Measurements from ENCODE around the gene BTRC.

DNA sequence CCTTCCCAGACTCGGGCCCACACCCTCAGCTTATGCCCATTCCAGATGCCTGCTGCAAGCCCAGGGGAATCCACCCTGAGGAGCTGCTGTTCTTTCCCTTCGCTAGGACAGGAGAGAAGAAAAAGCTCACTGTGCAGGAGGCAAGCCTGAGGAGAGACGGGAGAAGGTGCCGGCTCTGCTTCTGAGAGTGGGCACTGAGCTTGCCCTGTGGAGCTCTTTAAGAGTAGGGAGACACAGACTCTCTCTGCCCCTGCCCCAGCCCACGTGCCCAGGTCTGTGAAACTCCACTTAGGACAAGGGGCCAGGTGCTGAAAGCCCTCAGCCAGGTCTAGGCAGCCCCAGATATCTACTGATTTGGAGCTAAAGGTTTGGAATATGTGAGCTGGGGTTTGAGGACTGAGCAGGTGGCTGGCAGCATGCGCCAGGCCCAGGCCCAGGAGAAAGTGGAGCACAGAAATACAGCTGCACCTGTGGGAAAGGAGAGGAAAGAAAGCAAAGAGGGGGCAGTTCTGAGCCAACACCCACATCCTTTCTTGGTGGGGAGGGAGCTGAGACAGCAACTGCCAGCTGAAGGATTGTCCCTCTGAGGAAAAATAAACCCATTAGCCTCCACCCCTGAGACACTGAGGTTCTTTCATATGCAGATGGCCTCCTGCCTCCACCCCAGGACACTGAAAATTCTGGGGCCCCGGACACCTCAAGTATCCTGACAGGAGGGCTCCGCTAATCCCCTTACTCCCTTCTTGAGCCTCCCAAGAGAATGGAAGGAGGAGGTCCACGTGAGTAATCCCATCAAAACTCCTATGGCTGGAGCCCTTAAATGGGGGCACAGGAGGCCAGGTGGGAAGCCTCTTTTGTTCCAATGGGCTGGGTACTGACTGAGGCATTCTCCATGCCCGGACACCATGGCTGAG is 226.8 kb downstream of the BTRC start:
- no peak for TF ChIP-seq CTCF (IDR thresholded peaks at IDR 0.05)
- no peak for TF ChIP-seq POLR2A (IDR thresholded peaks at IDR 0.05)

Measured in body of pancreas (tissue), 4 donors.